Spinal cord (tissue), 10 donors: ENCODE measurements around the gene SKI. TPM values are rescaled to one million over a fixed set of nuclear protein-coding genes. Genes with fewer than 3 reads are reported as not detected.

Experiments used
- DNase-seq, 6 donors: peaks; one replicate each; pipeline versions ENCODE4 v3.0.0 to v3.0.0-alpha.2; 2013 to 2015; ENCODE audit warnings: low spot score in 6 of 6, low read depth in 4 of 6
- H3K27ac ChIP-seq: one replicate; pipeline ENCODE4 v1.5.1; 2013; ENCODE audit warnings: low read depth, low read length, control low read depth
- H3K27me3 ChIP-seq: one replicate; pipeline ENCODE4 v1.6.1; 2013; ENCODE audit warnings: low read length; ENCODE audit not compliant: control insufficient read depth, insufficient read depth
- H3K36me3 ChIP-seq: one replicate; pipeline ENCODE4 v1.6.1; 2013; ENCODE audit warnings: low read length; ENCODE audit not compliant: control insufficient read depth, insufficient read depth
- H3K4me1 ChIP-seq: one replicate; pipeline ENCODE4 v1.6.1; 2013; ENCODE audit warnings: low read length; ENCODE audit not compliant: control insufficient read depth, insufficient read depth
- H3K4me3 ChIP-seq: one replicate; pipeline ENCODE4 v1.5.1; 2013; ENCODE audit warnings: low read depth, low read length, control low read depth
- H3K9me3 ChIP-seq: one replicate; pipeline ENCODE4 v1.6.1; 2013; ENCODE audit warnings: low read length; ENCODE audit not compliant: control insufficient read depth, insufficient read depth
- WGBS: methylation state at CpG from one replicate; pipeline ENCODE4 v1.1.5; 2013; ENCODE audit warnings: missing lambda C conversion rate; ENCODE audit not compliant: insufficient coverage; 5-methylcytosine and 5-hydroxymethylcytosine counted together
- polyA plus RNA-seq, 2 donors: library from polyadenylated mRNA; unstranded; fragments of 120-200 nt; gene quantifications; one replicate each; pipeline ENCODE4 v1.2.1, GENCODE V29; 2013; ENCODE audit not compliant: insufficient read length in 2 of 2
- total RNA-seq, 2 donors: library from RNA; depleted of rRNA in 1 of 2; stranded (reverse); fragments of 120-200 nt in 1 of 2; fragments of >200 nt in 1 of 2; gene quantifications; one replicate each; pipeline versions ENCODE4 v1.2.3 to v1.2.4, GENCODE V29; 2013 to 2014
- donor health status: healthy.

The SKI gene
- total and polyA plus RNA-seq, 4 donors, result 20.0 to 72.3 (median 46.2) TPM

DNA sequence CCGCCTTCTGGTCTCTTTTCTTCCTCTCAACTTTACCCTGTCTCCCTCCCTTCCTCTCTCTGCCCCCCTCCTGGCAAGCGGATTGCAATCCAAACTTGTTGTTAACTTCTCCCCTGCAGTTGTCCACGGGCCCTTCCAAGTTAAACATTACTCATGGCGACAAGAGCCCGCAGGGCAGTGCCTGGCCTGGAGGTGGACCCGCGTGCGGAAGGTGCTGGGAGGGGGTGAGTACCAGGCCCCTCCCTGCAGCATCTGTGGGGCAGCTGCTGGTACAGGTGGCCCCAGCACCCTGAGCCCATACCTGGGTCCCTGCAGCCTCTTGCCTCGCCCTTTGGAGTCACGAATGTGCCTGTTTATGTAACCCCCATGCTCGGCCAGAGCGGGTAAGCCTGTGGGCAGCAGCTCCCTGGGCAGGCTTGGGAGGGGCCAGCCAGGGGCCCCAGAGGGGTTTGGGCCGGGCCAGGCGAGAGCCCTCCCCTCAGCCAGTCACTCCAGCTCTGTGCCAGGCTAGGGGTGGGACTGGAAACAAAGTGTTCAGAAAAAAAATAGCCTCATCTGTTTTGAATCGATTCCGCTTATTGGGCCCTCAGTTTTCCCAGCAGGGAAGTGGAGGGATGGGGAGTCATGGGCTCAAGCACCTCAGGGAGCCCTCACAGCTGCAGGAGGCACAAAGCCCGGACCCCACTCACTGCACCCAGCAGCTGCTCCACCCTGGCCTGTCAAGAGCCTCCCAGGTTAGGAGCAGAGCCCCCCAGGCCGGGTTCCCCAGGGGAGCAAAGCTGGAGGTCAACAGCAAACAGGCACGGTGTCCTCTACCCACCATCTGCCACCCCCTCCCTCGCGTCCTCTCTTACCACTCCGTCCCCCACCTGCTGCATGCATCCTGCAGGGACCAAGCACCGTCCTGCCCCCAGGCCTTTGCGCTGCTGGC, 19.5 kb upstream of the SKI start:
- peaks cover 2% of the 10 kb centered on the region for H3K36me3 ChIP-seq
- peak in 1 of 6 donors; percentile 72 for DNase-seq
- H3K4me1 ChIP-seq, result peaks cover 74% of the 10 kb centered on the region
- H3K27me3 ChIP-seq, result no peaks in the 10 kb centered on the region
- H3K4me3 ChIP-seq, result no peak overlapping the region
- H3K27ac ChIP-seq, result peak overlapping the region; percentile 68
- no peaks in the 10 kb centered on the region for H3K9me3 ChIP-seq
- WGBS, result 55% methylated on average over 22 of the region's 24 CpGs

DNA sequence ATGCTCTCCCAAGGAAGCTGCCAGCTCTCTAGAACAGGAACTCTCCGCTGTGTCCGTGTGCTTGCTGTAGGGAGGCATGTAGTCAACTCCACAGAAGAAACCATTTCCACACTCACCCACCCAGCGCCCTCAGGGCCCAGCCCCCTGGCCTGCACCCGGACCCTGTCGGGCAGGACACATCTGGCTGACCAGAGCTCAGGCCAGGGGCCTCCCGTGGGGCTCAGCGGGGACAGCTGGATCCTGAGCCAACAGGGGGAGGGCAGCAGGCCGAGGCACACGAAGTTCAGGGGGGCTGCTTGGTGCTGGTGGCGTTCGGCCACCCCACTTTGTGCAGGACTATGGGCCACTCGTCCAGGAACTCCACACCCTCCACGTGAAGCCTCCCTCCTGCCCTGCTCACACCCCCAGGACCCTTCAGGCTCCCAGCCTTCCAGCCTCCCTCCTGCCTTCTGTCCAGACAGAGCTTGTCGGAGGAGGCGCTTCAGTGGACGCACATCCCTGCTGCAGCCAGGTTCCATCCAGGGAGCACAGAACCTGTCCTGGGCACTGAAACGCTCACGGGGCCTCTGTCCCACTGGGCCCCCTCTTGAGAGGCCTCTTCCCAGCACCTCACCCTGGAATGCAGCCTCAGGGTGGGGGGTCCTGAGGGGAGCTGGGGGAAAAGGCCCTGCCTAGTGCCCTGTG, 18.6 kb upstream of the SKI start:
- 62% methylated on average over 14 of the region's 18 CpGs for WGBS
- H3K4me1 ChIP-seq, result peaks cover 74% of the 10 kb centered on the region
- H3K9me3 ChIP-seq, result no peaks in the 10 kb centered on the region
- H3K36me3 ChIP-seq, result peaks cover 2% of the 10 kb centered on the region
- DNase-seq, result no peak
- no peaks in the 10 kb centered on the region for H3K27me3 ChIP-seq
- H3K4me3 ChIP-seq, result no peak overlapping the region
- H3K27ac ChIP-seq, result peak overlapping the region; percentile 35

DNA sequence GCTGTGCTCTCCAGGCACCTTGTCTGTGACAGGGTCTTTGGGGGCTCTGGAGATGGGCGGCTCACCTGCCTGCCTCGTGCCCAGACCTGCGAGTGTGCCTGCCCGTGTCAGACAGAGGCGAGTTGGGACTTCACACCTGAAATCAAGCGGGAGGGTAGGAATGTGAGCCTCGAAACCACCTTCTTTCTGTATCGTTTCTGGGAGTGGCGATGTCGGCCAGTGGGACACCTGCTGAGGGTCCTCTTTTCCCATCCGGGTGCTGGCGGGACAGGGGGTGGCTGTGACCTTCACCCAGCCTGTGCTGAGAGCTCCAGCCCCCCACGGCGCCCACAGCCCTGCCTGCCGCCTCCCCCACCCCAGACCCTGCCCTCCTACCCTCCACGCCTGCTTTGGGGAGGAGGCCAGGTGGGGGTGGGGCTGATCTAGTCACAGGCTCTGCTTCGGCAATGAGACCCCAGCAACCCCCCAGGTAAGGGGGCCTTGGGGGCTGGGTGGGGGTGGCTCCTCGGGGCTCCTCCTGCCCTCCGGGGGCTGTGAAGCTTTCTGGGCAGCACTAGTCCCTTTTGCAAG, 17.9 kb upstream of the SKI start:
- H3K4me1 ChIP-seq, result peaks cover 79% of the 10 kb centered on the region
- H3K9me3 ChIP-seq, result no peaks in the 10 kb centered on the region
- no peaks in the 10 kb centered on the region for H3K27me3 ChIP-seq
- peaks cover 2% of the 10 kb centered on the region for H3K36me3 ChIP-seq
- WGBS, result 77% methylated on average over 12 of the region's 19 CpGs
- H3K27ac ChIP-seq, result no peak overlapping the region
- H3K4me3 ChIP-seq, result no peak overlapping the region
- no peak for DNase-seq

DNA sequence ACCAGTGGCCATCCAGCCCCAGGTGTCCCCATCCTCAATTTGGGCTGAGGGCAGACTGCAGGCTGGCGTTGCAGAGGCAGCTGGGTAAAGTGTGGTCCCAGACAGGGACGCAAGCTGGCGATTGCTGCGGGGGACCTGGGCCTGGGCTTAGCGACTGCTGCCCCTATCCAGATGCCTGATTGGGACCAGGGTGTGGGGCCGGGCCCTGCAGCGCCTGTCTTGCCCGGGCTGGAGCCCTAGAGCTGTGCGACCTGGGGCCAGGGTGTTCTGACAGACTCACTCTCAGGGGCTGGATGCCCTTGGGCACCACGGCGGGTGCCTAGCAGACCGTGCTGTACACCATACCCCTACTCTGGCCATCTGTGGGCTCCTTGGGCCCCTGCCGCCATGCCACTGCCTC, 17.3 kb upstream of the SKI start:
- Histone ChIP-seq H3K9me3 (no peaks in the 10 kb centered on the region), H3K4me1 (peaks cover 80% of the 10 kb centered on the region), H3K27me3 (no peaks in the 10 kb centered on the region), H3K4me3 (no peak overlapping the region), H3K27ac (peak overlapping the region; percentile 33), H3K36me3 (peaks cover 3% of the 10 kb centered on the region)
- no peak for DNase-seq
- 93% methylated on average over 12 of the region's 13 CpGs for WGBS

DNA sequence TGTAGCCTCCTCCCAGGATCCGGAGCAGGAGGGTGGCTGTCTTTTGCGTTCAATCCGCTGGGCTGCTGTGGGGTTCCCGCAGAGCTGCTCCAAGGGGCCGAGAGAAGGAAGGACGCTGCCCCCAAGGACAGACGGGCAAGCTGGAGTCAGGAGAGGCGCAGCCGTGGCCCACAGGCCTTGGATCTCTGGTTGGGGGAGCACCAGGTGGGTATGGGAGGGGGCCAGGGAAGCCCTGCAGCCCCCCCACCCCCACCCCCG, 15.9 kb upstream of the SKI start:
- DNase-seq, result no peak
- Histone ChIP-seq H3K4me1 (peaks cover 71% of the 10 kb centered on the region), H3K4me3 (peak overlapping the region; percentile 39), H3K9me3 (no peaks in the 10 kb centered on the region), H3K27me3 (no peaks in the 10 kb centered on the region), H3K27ac (peak overlapping the region; percentile 98), H3K36me3 (peaks cover 8% of the 10 kb centered on the region)
- WGBS, result 12% methylated on average over 8 of the region's 10 CpGs

DNA sequence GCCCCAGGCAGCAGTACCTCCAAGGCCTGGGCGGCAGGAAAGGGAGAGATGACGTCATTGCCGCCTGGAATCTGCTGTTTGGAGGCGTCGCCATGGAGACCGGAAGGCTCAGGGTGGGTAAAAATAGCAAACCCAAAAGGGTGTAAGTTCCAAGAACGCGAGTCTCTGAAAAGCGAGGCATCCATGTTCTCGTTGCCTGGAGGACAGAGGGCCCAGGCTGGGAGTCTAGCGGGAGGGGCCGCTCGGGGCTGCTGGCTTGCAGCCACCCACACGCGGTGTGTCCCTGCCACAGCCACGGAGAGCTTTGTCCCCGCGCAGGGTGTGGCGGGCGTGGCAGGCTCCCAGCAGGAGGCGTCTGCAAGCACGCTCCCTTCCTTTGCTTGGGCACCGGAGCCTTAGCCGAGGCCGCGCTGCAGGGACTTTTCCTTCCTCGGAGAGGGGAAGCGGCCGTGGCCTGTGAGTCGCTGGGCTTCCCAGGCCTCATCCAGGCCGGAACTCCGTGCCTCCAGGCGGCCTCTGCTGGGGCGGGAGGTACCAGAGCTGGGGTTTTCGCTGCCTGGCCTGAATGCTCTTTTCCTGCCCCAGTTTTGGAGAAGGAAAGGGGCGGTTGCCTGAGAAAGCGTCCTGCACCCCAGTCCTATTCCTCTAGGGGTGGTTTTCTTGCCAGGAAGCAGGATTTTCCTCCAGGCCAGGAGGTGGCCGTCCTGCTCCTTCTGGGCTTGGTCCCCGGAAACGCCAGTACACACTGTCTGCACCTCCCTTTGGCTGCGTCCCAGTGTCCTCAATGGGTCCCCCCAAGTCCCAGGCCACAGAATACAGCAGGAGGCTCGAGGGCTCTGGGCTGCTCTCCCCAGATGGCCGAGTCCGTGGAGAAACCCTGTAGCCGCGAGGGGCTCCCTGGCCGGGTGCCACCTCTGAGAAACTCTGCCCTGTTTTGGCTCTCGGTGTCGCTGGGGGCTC, 15.3 kb upstream of the SKI start:
- Histone ChIP-seq H3K27me3 (no peaks in the 10 kb centered on the region), H3K27ac (peak overlapping the region; percentile 98), H3K36me3 (peaks cover 8% of the 10 kb centered on the region), H3K9me3 (no peaks in the 10 kb centered on the region), H3K4me3 (peak overlapping the region; percentile 39), H3K4me1 (peaks cover 65% of the 10 kb centered on the region)
- WGBS, result 8% methylated on average over 49 of the region's 49 CpGs
- DNase-seq, result peak; percentile 78 to 98 (median 84)

DNA sequence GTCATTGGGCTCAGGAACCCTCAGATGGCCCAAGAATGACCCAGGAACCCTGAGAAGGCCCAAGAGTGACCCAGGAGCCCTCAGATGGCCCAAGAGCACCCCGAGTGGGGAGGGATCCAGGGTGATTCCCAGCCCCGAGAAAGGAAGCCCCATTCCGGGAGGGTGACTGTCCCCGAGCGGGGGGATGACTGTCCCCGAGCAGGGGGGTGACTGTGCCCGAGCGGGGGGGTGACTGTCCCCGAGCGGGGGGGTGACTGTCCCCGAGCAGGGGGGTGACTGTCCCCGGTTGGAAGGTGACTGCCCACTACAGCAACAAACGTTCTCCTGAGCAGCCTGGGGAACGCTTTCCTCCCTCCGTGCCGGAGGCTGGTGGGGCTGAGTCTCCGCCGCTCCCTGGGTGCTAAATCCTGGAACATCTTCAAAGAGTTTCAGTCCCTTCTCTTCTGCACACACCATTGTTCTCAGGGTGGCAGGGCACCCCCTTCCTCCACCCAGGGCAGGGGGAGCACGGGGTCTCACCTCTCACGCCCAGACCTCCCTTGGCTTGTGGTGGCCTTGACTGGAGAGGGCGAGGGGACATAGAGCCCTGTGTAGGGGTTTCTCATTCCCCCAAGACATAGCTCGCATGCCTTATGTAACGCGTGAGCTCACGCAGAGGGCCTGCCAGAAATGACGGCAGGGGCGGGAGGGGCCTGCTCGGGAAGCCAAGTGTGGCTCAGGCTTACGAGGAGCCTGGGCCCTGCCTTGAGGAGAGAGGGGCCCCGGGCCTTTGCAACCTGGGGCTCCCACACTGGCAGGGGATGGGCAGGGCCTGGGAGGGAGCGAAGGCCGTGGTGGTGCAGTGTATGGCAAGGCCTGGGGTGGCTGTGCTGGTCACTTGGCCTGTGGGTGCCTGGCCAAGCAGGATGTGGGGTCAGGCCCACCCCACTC, 14.3 kb upstream of the SKI start:
- DNase-seq, result peak in 1 of 6 donors; percentile 92
- H3K4me1 ChIP-seq, result peaks cover 54% of the 10 kb centered on the region
- WGBS, result 61% methylated on average over 17 of the region's 32 CpGs
- H3K27me3 ChIP-seq, result no peaks in the 10 kb centered on the region
- no peaks in the 10 kb centered on the region for H3K9me3 ChIP-seq
- peaks cover 8% of the 10 kb centered on the region for H3K36me3 ChIP-seq
- H3K27ac ChIP-seq, result peak overlapping the region; percentile 98
- H3K4me3 ChIP-seq, result peak overlapping the region; percentile 12

DNA sequence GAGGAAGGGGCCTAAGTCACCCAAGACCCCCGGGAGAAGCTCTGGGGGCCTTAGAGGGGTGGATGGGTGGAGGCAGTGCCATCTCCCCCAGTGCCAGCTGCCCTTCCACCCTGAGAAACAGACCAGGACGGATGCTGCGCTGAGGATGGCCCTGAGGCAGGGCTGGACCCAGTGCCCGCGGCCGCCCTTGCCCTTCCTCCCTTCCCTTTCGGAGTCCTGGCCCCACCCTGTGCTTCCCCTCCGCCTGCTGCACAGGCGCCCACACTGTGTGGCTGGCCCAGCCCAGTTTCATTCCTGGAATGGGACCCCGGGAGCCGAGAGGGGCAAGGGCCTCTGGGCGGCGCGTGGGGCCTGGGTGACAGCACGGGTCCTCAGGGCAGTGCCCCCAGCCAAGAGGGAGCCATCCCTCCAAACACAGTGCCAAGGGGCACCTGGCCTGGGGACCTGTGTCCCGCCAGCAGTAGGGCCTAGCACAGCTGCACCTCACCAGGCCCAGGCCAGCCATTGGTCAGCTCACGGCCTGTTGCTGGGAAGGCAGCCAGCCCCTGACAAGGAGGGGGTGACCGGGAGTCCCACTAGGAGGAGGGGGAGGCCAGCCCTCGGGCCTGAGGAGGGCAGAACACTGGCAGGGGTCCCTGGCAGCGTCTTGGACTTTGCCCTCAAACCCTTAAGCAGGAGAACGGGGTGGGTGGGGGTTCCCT, 13.4 kb upstream of the SKI start:
- DNase-seq, result peak in 1 of 6 donors; percentile 71
- WGBS, result 74% methylated on average over 18 of the region's 21 CpGs

More for the DNA sequence above, 13.4 kb upstream of the SKI start:
- Histone ChIP-seq H3K4me3 (no peak overlapping the region), H3K36me3 (peaks cover 8% of the 10 kb centered on the region), H3K27me3 (no peaks in the 10 kb centered on the region), H3K27ac (peak overlapping the region; percentile 98), H3K9me3 (no peaks in the 10 kb centered on the region), H3K4me1 (peaks cover 46% of the 10 kb centered on the region)
